VCaP (cell line): ENCODE results near the gene PSMD5.

ENCODE experiments used
- H3K27ac ChIP-seq: fragments of 450-650 bp; 2 replicates; pipeline ENCODE4 v1.5.1; 2017
- CTCF ChIP-seq: fragments of 450-650 bp; conservative IDR thresholded peaks from 2 replicates; pipeline ENCODE4 v1.5.1; 2017; ENCODE audit warnings: mild to moderate bottlenecking, moderate library complexity

The PSMD5 gene

GRCh38 chr9:120873512-120873911, 30.8 kb upstream of the PSMD5 start:
- H3K27ac ChIP-seq, result no peak overlapping the region
- TF ChIP-seq CTCF, result no peak

- no peak overlapping the region for H3K27ac ChIP-seq
- no peak for TF ChIP-seq CTCF
These were observed 30.2 kb upstream of the PSMD5 start for GRCh38 chr9:120872791-120873502.

GRCh38 chr9:120870206-120870605, 27.5 kb upstream of the PSMD5 start:
- no peak overlapping the region for H3K27ac ChIP-seq
- TF ChIP-seq CTCF, result no peak

GRCh38 chr9:120869726-120870125, 27.0 kb upstream of the PSMD5 start:
- peak overlapping the region; percentile 76 for H3K27ac ChIP-seq
- TF ChIP-seq CTCF, result no peak

GRCh38 chr9:120869360-120869687, 26.6 kb upstream of the PSMD5 start:
- peak overlapping the region; percentile 76 for H3K27ac ChIP-seq
- peak; percentile 35 for TF ChIP-seq CTCF

- peak; percentile 72 for TF ChIP-seq CTCF
- peak overlapping the region; percentile 76 for H3K27ac ChIP-seq
These were observed 26.1 kb upstream of the PSMD5 start for GRCh38 chr9:120868676-120869359.

GRCh38 chr9:120868339-120868675, 25.6 kb upstream of the PSMD5 start:
- peak overlapping the region; percentile 76 for H3K27ac ChIP-seq
- no peak for TF ChIP-seq CTCF
